ENCODE data around the gene EI24. TPM values are rescaled to one million over a fixed set of nuclear protein-coding genes. Genes with fewer than 3 reads are reported as not detected.

EI24 gene
- total RNA-seq, 2 donors from 2014 or later: 63.3 to 75.2 TPM

GRCh38 chr11:125627236-125627910 lies 58.1 kb downstream of the EI24 start:
- Histone ChIP-seq H3K4me1 (peaks cover 16% of the 10 kb centered on the region), H3K9me3 (no peaks in the 10 kb centered on the region), H3K36me3 (replicated peaks in 1 of 2; ENCODE audit: insufficient read depth in 1 of 2, low read depth in 2 of 2) (no peaks in the 10 kb centered on the region), H3K4me3 (no peak overlapping the region), H3K27me3 (no peaks in the 10 kb centered on the region), H3K27ac (no peak overlapping the region)
- DNase-seq (no peak), ATAC-seq (no peak)
- 54 to 68% methylated on average over 7 of the region's 7 CpGs for WGBS, 2 donors
- no peak for TF ChIP-seq POLR2A (IDR thresholded peaks at IDR 0.05)
- TF ChIP-seq CTCF (IDR thresholded peaks at IDR 0.05): no peak
- intact Hi-C loops (cut with DNase I): loop anchor here (10.0 kb wide), 1 partner anchor 53 kb away; no protein-coding TSS in a partner anchor

Small RNAs within 50 kb of the gene (small RNA-seq; reads per million reads assigned to genes)
- gene RNU6-1156P: not detected

Other genes with a start within 250 kb of the EI24 start
- 10 to 100 TPM in 1 of 2 donors, 1 to 10 TPM in 1; 8.3 to 16.2 TPM for gene FEZ1, start 73.2 kb upstream of the EI24 start, total RNA-seq
- 10 to 100 TPM; 22.1 to 70.3 TPM for gene STT3A, start 23.4 kb downstream of the EI24 start, total RNA-seq
- 1 to 10 TPM in 1 of 2 donors, under 1 TPM in 1; 0.33 to 1.8 TPM for gene CHEK1, start 55.7 kb downstream of the EI24 start, total RNA-seq
- not detected for gene ACRV1, start 111.4 kb downstream of the EI24 start, total RNA-seq
- gene PATE1, start 176.8 kb downstream of the EI24 start, total RNA-seq: not detected
- gene PATE2, start 209.4 kb downstream of the EI24 start, total RNA-seq: not detected
- not detected for gene PATE3, start 218.7 kb downstream of the EI24 start, total RNA-seq

Data from body of pancreas (tissue), 4 donors.